HCT116 (cell line): ENCODE measurements around the gene JAK1. TPM values are rescaled to one million over a fixed set of nuclear protein-coding genes. Genes with fewer than 3 reads are reported as not detected.
A peak's percentile ranks its signal among the peaks of the same experiment; 100 is the strongest.

Source experiments
- ATAC-seq: fragments of 200-7000 bp; cut with Tn5 transposase; 2 replicates; pipeline ENCODE4 v1.9.1; 2020; ENCODE audit warnings: mild to moderate bottlenecking, moderate library complexity
- BruUV-seq: library from RNA; stranded (reverse); fragments of 400-500 nt; replicated peaks from 2 replicates; lab custom pipeline; 2021; lab: Mats Ljungman, UMichigan
- CTCF ChIA-PET: fragments of 300-600 bp; sonication (Branson Sonifier 250); formaldehyde crosslinking; loops from one replicate; lab custom pipeline; 2021; ENCODE audit warnings: antibody characterized with exemption; lab: Charles Lee
- POLR2A ChIA-PET: fragments of 300-600, 350-600 bp; sonication (Branson Sonifier 250); formaldehyde crosslinking; loops from one replicate; lab custom pipeline; 2021; ENCODE audit warnings: antibody characterized with exemption; lab: Charles Lee
- RAD21 ChIA-PET, 2 experiments: fragments of 300-600 bp; sonication (Branson Sonifier 250); formaldehyde crosslinking; loops; one replicate each; lab custom pipeline; 2023; ENCODE audit warnings: low total read pairs in 2 of 2; ENCODE audit not compliant: uncharacterized antibody in 2 of 2, unreplicated experiment in 2 of 2, low non-redundant PET in 1 of 2; lab: Charles Lee
- DNase-seq: peaks from one replicate; pipeline ENCODE4 v3.0.0-alpha.2; 2010; ENCODE audit warnings: low read depth, low spot score
- H2AFZ ChIP-seq: fragments of 200-600 bp; shearing (Covaris generic), sonication (generic); 2 replicates; pipeline ENCODE4 v1.6.1; 2017; ENCODE audit warnings: low read depth, mixed run types, mixed read lengths, antibody characterized with exemption, low read length; ENCODE audit not compliant: poor library complexity, severe bottlenecking
- H3K27ac ChIP-seq: 2 replicates; pipeline ENCODE4 v1.5.1; 2012; ENCODE audit warnings: low read depth, low read length
- H3K27me3 ChIP-seq: fragments of 200-600 bp; sonication (generic); 2 replicates; pipeline ENCODE4 v1.6.1; 2016; ENCODE audit warnings: mixed run types, low read length, mixed read lengths; ENCODE audit not compliant: insufficient read depth
- H3K36me3 ChIP-seq, 2 experiments: fragments of 200-500 bp in 1 of 2; fragments of 200-600 bp in 1 of 2; sonication (Bioruptor generic) in 1 of 2; sonication (generic) in 1 of 2; 2 replicates each; pipeline versions ENCODE4 v1.5.1 to v1.6.1; 2014 to 2016; ENCODE audit warnings: low read length in 2 of 2, inconsistent platforms in 1 of 2, mixed read lengths in 1 of 2, mixed run types in 1 of 2; ENCODE audit not compliant: insufficient read depth in 2 of 2, control insufficient read depth in 1 of 2
- H3K4me1 ChIP-seq, 2 experiments: fragments of 200-600 bp in 1 of 2; sonication (generic) in 1 of 2; 2 replicates each; pipeline versions ENCODE4 v1.5.1 to v1.6.1; 2012 to 2017; ENCODE audit warnings: low read length in 2 of 2, inconsistent platforms in 1 of 2, mild to moderate bottlenecking in 1 of 2, mixed read lengths in 1 of 2, mixed run types in 1 of 2, moderate library complexity in 1 of 2; ENCODE audit not compliant: insufficient read depth in 2 of 2, control insufficient read depth in 1 of 2
- H3K4me2 ChIP-seq: fragments of 200-600 bp; sonication (generic); 2 replicates; pipeline ENCODE4 v1.6.1; 2017; ENCODE audit warnings: mixed run types, low read length, mixed read lengths
- H3K4me3 ChIP-seq, 2 experiments: fragments of 200-600 bp in 1 of 2; sonication (generic) in 1 of 2; replicated peaks in 1 of 2; 2 replicates each; pipeline ENCODE4 v1.5.1; 2011 to 2016; ENCODE audit warnings: low read length in 2 of 2, control low read depth in 1 of 2, low read depth in 1 of 2, mild to moderate bottlenecking in 1 of 2, mixed read lengths in 1 of 2, mixed run types in 1 of 2
- H3K79me2 ChIP-seq: fragments of 200-600 bp; sonication (generic); 2 replicates; pipeline ENCODE4 v1.6.1; 2017; ENCODE audit warnings: mild to moderate bottlenecking, mixed run types, low read length, moderate library complexity, mixed read lengths; ENCODE audit not compliant: insufficient read depth
- H3K9ac ChIP-seq: fragments of 200-600 bp; sonication (generic); 2 replicates; pipeline ENCODE4 v1.6.1; 2016; ENCODE audit warnings: low read length, mixed read lengths
- H3K9me2 ChIP-seq: fragments of 200-600 bp; sonication (generic), shearing (Covaris generic); 2 replicates; pipeline ENCODE4 v1.6.1; 2017; ENCODE audit warnings: mixed run types, mild to moderate bottlenecking, moderate library complexity; ENCODE audit not compliant: insufficient read depth
- H3K9me3 ChIP-seq, 2 experiments: fragments of 200-500 bp in 1 of 2; fragments of 200-600 bp in 1 of 2; sonication (Bioruptor generic) in 1 of 2; sonication (generic) in 1 of 2; 2 replicates each; pipeline ENCODE4 v1.6.1; 2014 to 2017; ENCODE audit warnings: low read length in 2 of 2, mixed read lengths in 2 of 2, inconsistent platforms in 1 of 2, low read depth in 1 of 2, mild to moderate bottlenecking in 1 of 2, mixed run types in 1 of 2, moderate library complexity in 1 of 2; ENCODE audit not compliant: control insufficient read depth in 1 of 2, insufficient read depth in 1 of 2
- H4K20me1 ChIP-seq: fragments of 200-600 bp; sonication (generic), shearing (Covaris generic); 2 replicates; pipeline ENCODE4 v1.6.1; 2017; ENCODE audit warnings: mixed run types, mild to moderate bottlenecking, moderate library complexity; ENCODE audit not compliant: insufficient read depth
- ATF3 ChIP-seq: IDR thresholded peaks from 2 replicates; pipeline ENCODE4 v1.6.1; 2012
- CBX3 ChIP-seq: IDR thresholded peaks from 2 replicates; pipeline ENCODE4 v1.6.1; 2012; ENCODE audit warnings: low read depth
- EGR1 ChIP-seq: IDR thresholded peaks from 2 replicates; pipeline ENCODE4 v1.6.1; 2012; ENCODE audit warnings: low read depth
- RAD21 ChIP-seq: IDR thresholded peaks from 2 replicates; pipeline ENCODE4 v1.6.1; 2012; ENCODE audit warnings: low read depth, mild to moderate bottlenecking
- REST ChIP-seq: IDR thresholded peaks from 2 replicates; pipeline ENCODE4 v1.6.1; 2012; ENCODE audit warnings: low read depth
- SP1 ChIP-seq: IDR thresholded peaks from 2 replicates; pipeline ENCODE4 v1.6.1; 2012; ENCODE audit warnings: low read depth
- ZFX ChIP-seq: fragments of 450-650 bp; IDR thresholded peaks from 2 replicates; pipeline ENCODE4 v1.6.1; 2017
- intact Hi-C: fragments of 100-400 bp; cut with micrococcal nuclease; formaldehyde crosslinking; loops from 2 replicates; pipeline ENCODE4 v1.10.0; 2022
- total RNA-seq: library from RNA; stranded (reverse); gene quantifications from one replicate; pipeline ENCODE4 v1.2.1, GENCODE V29; 2021; ENCODE audit not compliant: unreplicated experiment
- TF ChIP-seq, protein P1 (sequence below): IDR thresholded peaks from 2 replicates; pipeline ENCODE4 v1.6.1; 2011; ENCODE audit warnings: mild to moderate bottlenecking, low read length, moderate library complexity; ENCODE audit not compliant: insufficient replicate concordance; ENCODE audit errors: extremely low read depth
- TF ChIP-seq, protein P2 (sequence below), 3 experiments: fragments of 200-600 bp in 1 of 3; sonication (generic) in 1 of 3; IDR thresholded peaks in 2 of 3; conservative IDR thresholded peaks in 1 of 3; 2 replicates each; pipeline ENCODE4 v1.5.1; 2012 to 2017; ENCODE audit warnings: low read depth in 2 of 3, low read length in 2 of 3, antibody characterized with exemption in 1 of 3, borderline replicate concordance in 1 of 3, control low read depth in 1 of 3, mild to moderate bottlenecking in 1 of 3, mixed read lengths in 1 of 3, mixed run types in 1 of 3, moderate library complexity in 1 of 3; ENCODE audit not compliant: insufficient read depth in 1 of 3

Gene JAK1
- total RNA-seq, 1 experiment from 2014 or later: 53.2 TPM

DNA sequence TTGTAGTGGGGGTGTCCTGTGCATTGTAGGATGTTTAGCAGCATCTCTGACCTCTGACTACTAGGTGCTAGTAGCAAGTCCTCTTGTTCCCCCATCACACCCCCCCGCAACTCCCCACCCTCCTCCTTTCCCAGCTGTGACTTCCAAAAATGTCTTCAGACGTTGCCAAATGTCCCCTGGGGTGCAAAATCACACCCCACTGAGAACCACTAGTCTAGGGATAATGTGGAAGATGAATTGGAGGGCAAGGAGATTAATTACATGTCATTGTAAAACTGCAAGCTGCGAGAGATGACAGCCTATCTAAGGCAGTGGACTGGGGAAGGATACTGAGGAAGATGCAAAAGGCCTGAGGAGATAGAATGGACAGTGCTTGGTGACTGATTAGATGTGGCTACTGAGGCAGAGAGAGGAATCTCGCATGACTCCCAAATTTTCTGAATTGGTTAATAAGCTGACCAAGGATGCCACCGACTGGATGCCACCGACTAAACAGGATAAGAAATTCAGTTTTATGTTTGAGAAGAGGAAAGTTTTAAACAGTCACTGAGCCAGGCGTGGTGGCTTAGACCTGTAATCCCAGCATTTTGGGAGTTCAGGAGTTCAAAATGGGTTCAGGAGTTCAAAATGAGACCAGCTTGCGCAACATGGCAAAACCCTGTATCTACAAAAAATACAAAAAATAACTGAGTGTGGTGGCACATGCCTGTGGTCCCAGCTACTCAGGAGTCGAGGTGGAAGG lies 3.1 kb upstream of the JAK1 start:
- POLR2A ChIA-PET: no interaction called here
- Histone ChIP-seq H3K79me2 (peaks cover 14% of the 10 kb centered on the region), H3K27me3 (no peaks in the 10 kb centered on the region), H3K9me2 (no peaks in the 10 kb centered on the region), H3K36me3 (no peaks in the 10 kb centered on the region), H2AFZ (no peak overlapping the region), H3K4me3 (no peak overlapping the region), H3K9me3 (no peaks in the 10 kb centered on the region), H3K27ac (no peak overlapping the region), H4K20me1 (no peaks in the 10 kb centered on the region), H3K9ac (no peak overlapping the region), H3K4me1 (peaks cover 8 to 18% of the 10 kb centered on the region in 2 experiments; a peak in 3 of 4 replicates), H3K4me2 (no peak overlapping the region)
- TF ChIP-seq EGR1 (no peak), RAD21 (peak; percentile 61), SP1 (no peak), REST (no peak), ZFX (no peak), ATF3 (no peak), CBX3 (no peak)
- TF ChIP-seq, protein P1, sequence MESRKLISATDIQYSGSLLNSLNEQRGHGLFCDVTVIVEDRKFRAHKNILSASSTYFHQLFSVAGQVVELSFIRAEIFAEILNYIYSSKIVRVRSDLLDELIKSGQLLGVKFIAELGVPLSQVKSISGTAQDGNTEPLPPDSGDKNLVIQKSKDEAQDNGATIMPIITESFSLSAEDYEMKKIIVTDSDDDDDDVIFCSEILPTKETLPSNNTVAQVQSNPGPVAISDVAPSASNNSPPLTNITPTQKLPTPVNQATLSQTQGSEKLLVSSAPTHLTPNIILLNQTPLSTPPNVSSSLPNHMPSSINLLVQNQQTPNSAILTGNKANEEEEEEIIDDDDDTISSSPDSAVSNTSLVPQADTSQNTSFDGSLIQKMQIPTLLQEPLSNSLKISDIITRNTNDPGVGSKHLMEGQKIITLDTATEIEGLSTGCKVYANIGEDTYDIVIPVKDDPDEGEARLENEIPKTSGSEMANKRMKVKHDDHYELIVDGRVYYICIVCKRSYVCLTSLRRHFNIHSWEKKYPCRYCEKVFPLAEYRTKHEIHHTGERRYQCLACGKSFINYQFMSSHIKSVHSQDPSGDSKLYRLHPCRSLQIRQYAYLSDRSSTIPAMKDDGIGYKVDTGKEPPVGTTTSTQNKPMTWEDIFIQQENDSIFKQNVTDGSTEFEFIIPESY: no peak
- TF ChIP-seq, protein P2, sequence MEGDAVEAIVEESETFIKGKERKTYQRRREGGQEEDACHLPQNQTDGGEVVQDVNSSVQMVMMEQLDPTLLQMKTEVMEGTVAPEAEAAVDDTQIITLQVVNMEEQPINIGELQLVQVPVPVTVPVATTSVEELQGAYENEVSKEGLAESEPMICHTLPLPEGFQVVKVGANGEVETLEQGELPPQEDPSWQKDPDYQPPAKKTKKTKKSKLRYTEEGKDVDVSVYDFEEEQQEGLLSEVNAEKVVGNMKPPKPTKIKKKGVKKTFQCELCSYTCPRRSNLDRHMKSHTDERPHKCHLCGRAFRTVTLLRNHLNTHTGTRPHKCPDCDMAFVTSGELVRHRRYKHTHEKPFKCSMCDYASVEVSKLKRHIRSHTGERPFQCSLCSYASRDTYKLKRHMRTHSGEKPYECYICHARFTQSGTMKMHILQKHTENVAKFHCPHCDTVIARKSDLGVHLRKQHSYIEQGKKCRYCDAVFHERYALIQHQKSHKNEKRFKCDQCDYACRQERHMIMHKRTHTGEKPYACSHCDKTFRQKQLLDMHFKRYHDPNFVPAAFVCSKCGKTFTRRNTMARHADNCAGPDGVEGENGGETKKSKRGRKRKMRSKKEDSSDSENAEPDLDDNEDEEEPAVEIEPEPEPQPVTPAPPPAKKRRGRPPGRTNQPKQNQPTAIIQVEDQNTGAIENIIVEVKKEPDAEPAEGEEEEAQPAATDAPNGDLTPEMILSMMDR (IDR thresholded peaks at IDR 0.05 in 2 of 3, conservative IDR thresholded peaks at IDR 0.05 in 1 of 3; ENCODE audit: borderline replicate concordance in 1 of 3, insufficient read depth in 1 of 3, low read depth in 2 of 3, low read length in 2 of 3): peak in 1 of 3 experiments; percentile 25; a peak in 3 of 6 replicates
- ATAC-seq: no peak
- BruUV-seq: no TSS peak
- CTCF ChIA-PET: interaction anchor here (0.7 kb wide), 1 partner anchor 9 kb away, joined by 3 read pairs; no protein-coding TSS in a partner anchor
- RAD21 ChIA-PET: interaction anchor here in 1 of 2 experiments (0.6 kb wide), 2 partner anchors 104 to 701 kb away, joined by 4 read pairs; no protein-coding TSS in a partner anchor
- DNase-seq: no peak
- intact Hi-C loops: loop anchor here (5.0 to 10.0 kb wide), 2 partner anchors 105 to 282 kb away; no protein-coding TSS in a partner anchor
